Germinal center (tissue), 1 donor: ENCODE measurements around the gene REXO2.

Experiments
- DNase-seq: peaks from one replicate; pipeline ENCODE4 v3.0.0; 2012; ENCODE audit warnings: mixed read lengths, low spot score

The REXO2 gene

GRCh38 chr11:114440971-114441763 lies 1.9 kb downstream of the REXO2 start:
- no peak for DNase-seq

- DNase-seq = no peak
These were observed 2.7 kb downstream of the REXO2 start for GRCh38 chr11:114441921-114442320.

- DNase-seq = no peak
These were observed 3.3 kb downstream of the REXO2 start for GRCh38 chr11:114442536-114442935.

- no peak for DNase-seq
These were observed 8.2 kb downstream of the REXO2 start for GRCh38 chr11:114447444-114447843.

GRCh38 chr11:114447892-114448291 lies 8.6 kb downstream of the REXO2 start:
- no peak for DNase-seq

GRCh38 chr11:114448749-114449482 lies 9.6 kb downstream of the REXO2 start:
- DNase-seq = no peak

GRCh38 chr11:114449845-114450244 lies 10.6 kb downstream of the REXO2 start:
- DNase-seq = no peak

- DNase-seq = no peak
These were observed 13.1 kb downstream of the REXO2 start for GRCh38 chr11:114452399-114452798.

- no peak for DNase-seq
These were observed 24.7 kb downstream of the REXO2 start for GRCh38 chr11:114463999-114464398.

GRCh38 chr11:114466742-114467141 lies 27.5 kb downstream of the REXO2 start:
- DNase-seq = no peak

GRCh38 chr11:114472661-114473060 lies 33.4 kb downstream of the REXO2 start:
- DNase-seq = no peak

GRCh38 chr11:114478001-114478410 lies 38.7 kb downstream of the REXO2 start:
- DNase-seq = no peak

- DNase-seq = no peak
These were observed 39.5 kb downstream of the REXO2 start for GRCh38 chr11:114478768-114479167.

GRCh38 chr11:114479331-114479730 lies 40.1 kb downstream of the REXO2 start:
- DNase-seq = no peak

- no peak for DNase-seq
These were observed 42.8 kb downstream of the REXO2 start for GRCh38 chr11:114482114-114482513.

GRCh38 chr11:114483929-114484328 lies 44.7 kb downstream of the REXO2 start:
- DNase-seq = no peak

GRCh38 chr11:114496915-114497314 lies 57.6 kb downstream of the REXO2 start:
- no peak for DNase-seq

- DNase-seq = no peak
These were observed 60.5 kb downstream of the REXO2 start for GRCh38 chr11:114499756-114500155.
